ENCODE data around the gene SYT15.

The SYT15 gene

GRCh38 chr10:46553238-46554049, 25.5 kb upstream of the SYT15 start:
- Histone ChIP-seq H3K36me3 (ENCODE audit: control insufficient read depth in 2 of 2, insufficient read depth in 1 of 2, low read length in 2 of 2) (no peaks in the 10 kb centered on the region), H3K4me1 (ENCODE audit: control insufficient read depth, insufficient read depth, low read length) (no peaks in the 10 kb centered on the region), H3K27ac (ENCODE audit: extremely low read depth, low read depth, low read length) (no peak overlapping the region), H3K4me3 (ENCODE audit: low read depth, low read length) (no peak overlapping the region), H3K9me3 (ENCODE audit: control insufficient read depth, insufficient read depth, low read depth, low read length) (no peaks in the 10 kb centered on the region)
- TF ChIP-seq, protein P1, sequence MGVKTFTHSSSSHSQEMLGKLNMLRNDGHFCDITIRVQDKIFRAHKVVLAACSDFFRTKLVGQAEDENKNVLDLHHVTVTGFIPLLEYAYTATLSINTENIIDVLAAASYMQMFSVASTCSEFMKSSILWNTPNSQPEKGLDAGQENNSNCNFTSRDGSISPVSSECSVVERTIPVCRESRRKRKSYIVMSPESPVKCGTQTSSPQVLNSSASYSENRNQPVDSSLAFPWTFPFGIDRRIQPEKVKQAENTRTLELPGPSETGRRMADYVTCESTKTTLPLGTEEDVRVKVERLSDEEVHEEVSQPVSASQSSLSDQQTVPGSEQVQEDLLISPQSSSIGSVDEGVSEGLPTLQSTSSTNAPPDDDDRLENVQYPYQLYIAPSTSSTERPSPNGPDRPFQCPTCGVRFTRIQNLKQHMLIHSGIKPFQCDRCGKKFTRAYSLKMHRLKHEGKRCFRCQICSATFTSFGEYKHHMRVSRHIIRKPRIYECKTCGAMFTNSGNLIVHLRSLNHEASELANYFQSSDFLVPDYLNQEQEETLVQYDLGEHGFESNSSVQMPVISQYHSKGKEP (tag by site-specific recombination; IDR thresholded peaks at IDR 0.05) = no peak
- TF ChIP-seq ZIC2 (tag by site-specific recombination; IDR thresholded peaks at IDR 0.05) (peak; percentile 100), GLIS1 (tag by site-specific recombination; IDR thresholded peaks at IDR 0.05) (peak; percentile 58), GLIS2 (tag by site-specific recombination; IDR thresholded peaks at IDR 0.05) (peak; percentile 37; the same call in 1 of the 2 replicates)
- CTCF ChIA-PET = interaction anchor here (1.9 kb wide), 1 partner anchor 9 kb away, joined by 6 read pairs; no protein-coding TSS in a partner anchor
- POLR2A ChIA-PET = no interaction called here

GRCh38 chr10:46554166-46554781, 24.7 kb upstream of the SYT15 start:
- Histone ChIP-seq H3K9me3 (ENCODE audit: control insufficient read depth, insufficient read depth, low read depth, low read length) (no peaks in the 10 kb centered on the region), H3K4me3 (ENCODE audit: low read depth, low read length) (no peak overlapping the region), H3K4me1 (ENCODE audit: control insufficient read depth, insufficient read depth, low read length) (no peaks in the 10 kb centered on the region), H3K36me3 (ENCODE audit: control insufficient read depth in 2 of 2, insufficient read depth in 1 of 2, low read length in 2 of 2) (no peaks in the 10 kb centered on the region), H3K27ac (ENCODE audit: extremely low read depth, low read depth, low read length) (no peak overlapping the region)
- no peak for TF ChIP-seq ZSCAN23 (tag by site-specific recombination; IDR thresholded peaks at IDR 0.05)
- TF ChIP-seq ZNF350 (tag by site-specific recombination; IDR thresholded peaks at IDR 0.05) = no peak
- no peak for TF ChIP-seq AEBP2 (tag by site-specific recombination; IDR thresholded peaks at IDR 0.05; ENCODE audit: borderline replicate concordance)
- TF ChIP-seq ZNF571 (tag by site-specific recombination; IDR thresholded peaks at IDR 0.05) = no peak
- TF ChIP-seq WT1 (tag by site-specific recombination; IDR thresholded peaks at IDR 0.05) = no peak
- TF ChIP-seq SETDB1 (IDR thresholded peaks at IDR 0.05; ENCODE audit: insufficient read length, low read length) = no peak
- no peak for TF ChIP-seq ZNF704 (tag by site-specific recombination; IDR thresholded peaks at IDR 0.05)
- TF ChIP-seq ZNF112 (tag by site-specific recombination; IDR thresholded peaks at IDR 0.05) = no peak
- TF ChIP-seq, protein P2, sequence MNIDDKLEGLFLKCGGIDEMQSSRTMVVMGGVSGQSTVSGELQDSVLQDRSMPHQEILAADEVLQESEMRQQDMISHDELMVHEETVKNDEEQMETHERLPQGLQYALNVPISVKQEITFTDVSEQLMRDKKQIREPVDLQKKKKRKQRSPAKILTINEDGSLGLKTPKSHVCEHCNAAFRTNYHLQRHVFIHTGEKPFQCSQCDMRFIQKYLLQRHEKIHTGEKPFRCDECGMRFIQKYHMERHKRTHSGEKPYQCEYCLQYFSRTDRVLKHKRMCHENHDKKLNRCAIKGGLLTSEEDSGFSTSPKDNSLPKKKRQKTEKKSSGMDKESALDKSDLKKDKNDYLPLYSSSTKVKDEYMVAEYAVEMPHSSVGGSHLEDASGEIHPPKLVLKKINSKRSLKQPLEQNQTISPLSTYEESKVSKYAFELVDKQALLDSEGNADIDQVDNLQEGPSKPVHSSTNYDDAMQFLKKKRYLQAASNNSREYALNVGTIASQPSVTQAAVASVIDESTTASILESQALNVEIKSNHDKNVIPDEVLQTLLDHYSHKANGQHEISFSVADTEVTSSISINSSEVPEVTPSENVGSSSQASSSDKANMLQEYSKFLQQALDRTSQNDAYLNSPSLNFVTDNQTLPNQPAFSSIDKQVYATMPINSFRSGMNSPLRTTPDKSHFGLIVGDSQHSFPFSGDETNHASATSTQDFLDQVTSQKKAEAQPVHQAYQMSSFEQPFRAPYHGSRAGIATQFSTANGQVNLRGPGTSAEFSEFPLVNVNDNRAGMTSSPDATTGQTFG (tag by site-specific recombination; IDR thresholded peaks at IDR 0.05; ENCODE audit: borderline replicate concordance) = no peak
- TF ChIP-seq HOXD13 (CRISPR knock-in tag; IDR thresholded peaks at IDR 0.05; ENCODE audit: borderline replicate concordance) = no peak
- TF ChIP-seq, protein P3, sequence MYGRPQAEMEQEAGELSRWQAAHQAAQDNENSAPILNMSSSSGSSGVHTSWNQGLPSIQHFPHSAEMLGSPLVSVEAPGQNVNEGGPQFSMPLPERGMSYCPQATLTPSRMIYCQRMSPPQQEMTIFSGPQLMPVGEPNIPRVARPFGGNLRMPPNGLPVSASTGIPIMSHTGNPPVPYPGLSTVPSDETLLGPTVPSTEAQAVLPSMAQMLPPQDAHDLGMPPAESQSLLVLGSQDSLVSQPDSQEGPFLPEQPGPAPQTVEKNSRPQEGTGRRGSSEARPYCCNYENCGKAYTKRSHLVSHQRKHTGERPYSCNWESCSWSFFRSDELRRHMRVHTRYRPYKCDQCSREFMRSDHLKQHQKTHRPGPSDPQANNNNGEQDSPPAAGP (tag by site-specific recombination; IDR thresholded peaks at IDR 0.05) = no peak
- POLR2A ChIA-PET = no interaction called here
- CTCF ChIA-PET = interaction anchor here (1.9 kb wide), 1 partner anchor 10 kb away, joined by 6 read pairs; no protein-coding TSS in a partner anchor

All from HEK293 (cell line).